ENCODE data around the gene FAM9C.

FAM9C gene

DNA sequence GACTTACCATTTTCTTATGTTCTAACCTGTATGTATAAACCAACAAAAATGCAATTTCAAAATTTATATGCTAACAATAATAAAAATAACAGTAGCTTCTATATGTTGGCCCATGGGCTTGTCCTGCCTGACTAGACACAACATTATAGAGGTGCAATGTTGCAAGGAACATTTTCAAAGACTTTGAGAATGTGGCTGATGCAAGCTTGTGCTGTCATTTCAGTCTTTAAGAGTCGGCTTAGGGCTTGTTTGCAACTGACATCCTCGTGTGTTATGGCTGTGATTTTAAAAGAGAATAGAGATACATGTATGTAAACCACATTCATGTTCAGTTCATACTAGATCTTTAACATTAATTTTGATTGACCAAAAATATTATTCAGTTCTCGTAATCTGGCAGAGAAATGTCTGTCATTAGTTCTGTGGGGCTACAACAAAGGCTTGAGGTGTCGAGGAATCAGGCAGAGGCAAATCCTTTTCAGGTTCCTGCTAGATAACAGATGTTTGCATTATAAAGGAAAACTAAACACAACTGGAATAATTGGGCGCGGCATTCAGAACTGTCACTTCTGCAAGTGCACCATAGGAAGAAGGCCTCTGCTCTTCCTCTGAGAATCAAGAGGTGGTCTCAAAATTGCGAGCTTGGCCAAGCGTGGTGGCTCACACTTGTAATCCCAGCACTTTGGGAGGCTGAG is 56.4 kb downstream of the FAM9C start:
- Histone ChIP-seq H3K9me3 (ENCODE audit: control insufficient read depth in 1 of 2, low read length in 2 of 2) (no peaks in the 10 kb centered on the region), H3K4me1 (ENCODE audit: control insufficient read depth in 1 of 2, insufficient read depth in 2 of 2, low read length in 2 of 2) (no peaks in the 10 kb centered on the region), H3K4me3 (ENCODE audit: low read depth in 1 of 2, low read length in 2 of 2) (no peak overlapping the region), H3K27ac (ENCODE audit: low read length) (no peak overlapping the region), H3K27me3 (ENCODE audit: low read depth, low read length) (no peaks in the 10 kb centered on the region), H3K36me3 (ENCODE audit: control insufficient read depth in 1 of 2, insufficient read depth in 2 of 2, low read length in 2 of 2) (no peaks in the 10 kb centered on the region)

DNA sequence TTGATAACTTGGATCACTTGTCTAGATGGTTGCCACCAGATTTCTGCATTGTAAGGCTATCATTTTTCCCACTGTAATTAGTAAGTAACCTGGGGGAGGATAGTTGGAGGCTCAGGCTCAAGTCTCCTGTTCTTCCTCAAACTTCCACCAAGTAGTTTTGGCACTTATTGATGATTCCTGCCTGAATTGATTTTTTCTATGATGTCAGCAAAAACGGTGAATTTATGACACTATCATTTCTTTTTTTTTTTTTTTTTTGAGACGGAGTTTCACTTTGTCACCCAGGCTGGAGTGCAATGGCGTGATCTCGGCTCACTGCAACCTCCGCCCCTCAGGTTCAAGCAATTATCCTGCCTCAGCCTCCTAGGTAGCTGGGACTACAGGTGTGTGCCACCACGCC is 57.1 kb downstream of the FAM9C start:
- Histone ChIP-seq H3K36me3 (ENCODE audit: control insufficient read depth in 1 of 2, insufficient read depth in 2 of 2, low read length in 2 of 2) (no peaks in the 10 kb centered on the region), H3K27ac (ENCODE audit: low read length) (no peak overlapping the region), H3K9me3 (ENCODE audit: control insufficient read depth in 1 of 2, low read length in 2 of 2) (no peaks in the 10 kb centered on the region), H3K4me3 (ENCODE audit: low read depth in 1 of 2, low read length in 2 of 2) (no peak overlapping the region), H3K27me3 (ENCODE audit: low read depth, low read length) (no peaks in the 10 kb centered on the region), H3K4me1 (ENCODE audit: control insufficient read depth in 1 of 2, insufficient read depth in 2 of 2, low read length in 2 of 2) (no peaks in the 10 kb centered on the region)

DNA sequence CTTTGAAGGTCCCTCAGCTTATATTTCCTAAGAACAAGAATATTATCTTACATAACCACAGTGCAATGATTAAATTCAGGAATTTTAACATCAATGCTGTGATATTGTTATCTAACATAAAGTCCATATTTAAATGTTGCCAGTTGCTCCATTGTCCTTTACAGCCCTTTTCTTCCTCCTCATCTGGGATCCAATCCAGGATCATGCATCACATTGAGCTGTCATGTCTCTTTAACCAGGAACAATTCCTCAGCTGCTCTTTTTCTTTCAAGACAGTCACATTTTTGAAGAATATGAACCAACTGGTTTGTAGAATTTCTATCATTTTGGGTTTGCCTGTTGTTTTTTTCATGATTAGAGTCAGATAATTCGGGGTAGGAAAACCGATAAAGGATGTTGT is 57.5 kb downstream of the FAM9C start:
- no peak overlapping the region for H3K4me3 ChIP-seq (ENCODE audit: low read depth in 1 of 2, low read length in 2 of 2)
- H3K4me1 ChIP-seq (ENCODE audit: control insufficient read depth in 1 of 2, insufficient read depth in 2 of 2, low read length in 2 of 2): no peaks in the 10 kb centered on the region
- no peaks in the 10 kb centered on the region for H3K9me3 ChIP-seq (ENCODE audit: control insufficient read depth in 1 of 2, low read length in 2 of 2)
- no peak overlapping the region for H3K27ac ChIP-seq (ENCODE audit: low read length)
- no peaks in the 10 kb centered on the region for H3K27me3 ChIP-seq (ENCODE audit: low read depth, low read length)
- no peaks in the 10 kb centered on the region for H3K36me3 ChIP-seq (ENCODE audit: control insufficient read depth in 1 of 2, insufficient read depth in 2 of 2, low read length in 2 of 2)

DNA sequence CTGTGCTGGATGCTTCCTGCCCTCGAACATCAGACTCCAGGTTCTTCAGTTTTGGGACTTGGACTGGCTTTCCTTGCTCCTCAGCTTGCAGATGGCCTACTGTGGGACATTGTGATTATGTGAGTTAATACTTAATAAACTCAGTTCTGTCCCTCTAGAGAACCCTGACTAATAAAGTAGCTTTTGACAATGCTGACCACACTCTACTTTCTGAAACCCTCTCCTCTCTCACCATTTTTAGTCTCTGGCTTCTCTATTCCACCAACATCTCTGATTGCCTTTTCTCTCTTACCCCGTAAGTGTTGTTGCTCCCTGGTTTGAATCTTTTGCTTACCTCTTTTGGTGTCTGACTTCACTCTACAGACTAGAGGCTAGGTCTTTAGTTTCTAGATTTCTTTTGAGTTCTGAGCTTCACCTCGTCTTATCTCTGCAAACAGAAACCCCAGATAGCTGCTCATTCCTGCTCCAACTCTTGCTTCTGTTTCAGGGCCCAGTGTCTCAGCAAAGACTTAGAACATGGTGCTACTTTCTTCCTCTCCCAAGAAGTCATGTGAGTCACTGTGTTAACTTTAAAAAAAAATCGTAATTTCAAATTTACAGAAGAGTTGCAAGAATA is 58.1 kb downstream of the FAM9C start:
- no peaks in the 10 kb centered on the region for H3K9me3 ChIP-seq (ENCODE audit: control insufficient read depth in 1 of 2, low read length in 2 of 2)
- H3K4me3 ChIP-seq (ENCODE audit: low read depth in 1 of 2, low read length in 2 of 2): no peak overlapping the region
- H3K27me3 ChIP-seq (ENCODE audit: low read depth, low read length): no peaks in the 10 kb centered on the region
- no peak overlapping the region for H3K27ac ChIP-seq (ENCODE audit: low read length)
- no peaks in the 10 kb centered on the region for H3K36me3 ChIP-seq (ENCODE audit: control insufficient read depth in 1 of 2, insufficient read depth in 2 of 2, low read length in 2 of 2)
- H3K4me1 ChIP-seq (ENCODE audit: control insufficient read depth in 1 of 2, insufficient read depth in 2 of 2, low read length in 2 of 2): no peaks in the 10 kb centered on the region
